Measurements from ENCODE around the gene FYCO1. TPM values are rescaled to one million over a fixed set of nuclear protein-coding genes. Genes with fewer than 3 reads are reported as not detected.

Gene FYCO1
- total RNA-seq, 2 experiments from 2014 or later: 14.1 to 14.5 TPM

DNA sequence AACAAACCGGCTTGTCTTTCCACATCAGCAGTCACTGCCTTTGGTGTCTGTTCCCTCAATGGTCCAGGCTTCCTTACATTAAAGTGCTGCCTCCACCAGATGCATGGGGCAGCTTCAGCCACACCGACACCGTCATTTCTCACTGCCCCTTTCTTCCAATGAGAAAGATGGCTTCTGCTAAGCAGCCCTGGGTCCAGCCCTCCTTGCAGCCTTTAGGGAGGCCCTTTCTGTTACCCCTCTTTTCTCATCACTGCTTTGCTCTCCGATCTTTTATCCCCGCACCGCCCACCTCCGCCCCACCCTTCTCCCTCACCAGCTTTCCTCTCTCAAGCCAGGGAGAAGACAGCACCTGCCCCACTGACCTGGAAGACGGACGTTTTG is 80.6 kb downstream of the FYCO1 start:
- POLR2A ChIA-PET: interaction anchor here (1.0 kb wide), 1 partner anchor 92 kb away, joined by 3 read pairs; no protein-coding TSS in a partner anchor
- peak overlapping the region; percentile 50 for H3K27ac Mint-ChIP-seq

DNA sequence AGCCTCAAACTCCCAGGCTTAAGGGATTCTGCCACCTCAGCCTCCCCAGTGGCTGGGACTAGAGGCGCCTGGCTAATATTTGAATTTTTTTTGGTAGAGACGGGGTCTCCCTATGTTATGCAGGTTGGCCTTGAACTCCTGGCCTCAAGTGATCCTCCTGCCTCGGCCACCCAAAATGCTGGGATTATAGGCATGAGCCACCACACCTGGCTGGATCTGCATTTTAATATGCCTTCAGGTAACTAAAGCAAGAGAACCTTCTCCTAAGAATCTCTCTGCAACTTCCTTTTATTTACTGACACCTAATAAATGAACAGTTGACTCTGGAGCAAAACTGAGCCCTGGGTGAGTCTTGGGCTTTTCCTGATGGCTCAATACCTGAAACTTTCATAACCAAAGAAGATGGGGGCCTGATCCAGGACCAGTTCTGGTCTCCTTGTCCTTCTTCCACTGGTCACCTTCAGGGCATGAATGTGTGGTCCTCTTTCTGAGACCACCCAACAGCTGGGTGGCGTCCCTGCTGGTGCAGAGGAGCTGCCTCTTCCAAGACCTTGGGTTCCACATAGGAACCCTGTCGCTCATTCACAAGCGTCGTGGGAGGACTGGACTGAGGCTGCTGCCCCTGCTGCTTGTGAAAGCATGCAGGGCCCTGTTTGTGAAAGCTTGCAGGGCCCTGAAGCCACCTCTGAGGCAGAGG is 81.1 kb downstream of the FYCO1 start:
- peaks cover 18% of the 10 kb centered on the region for H3K27me3 Mint-ChIP-seq
- DNase-seq (no peak), ATAC-seq (no peak)
- no peak overlapping the region for H3K4me3 Mint-ChIP-seq
- CTCF ChIA-PET: interaction anchor here (1.7 kb wide), 1 partner anchor 163 kb away, joined by 6 read pairs; no protein-coding TSS in a partner anchor
- peaks cover 12% of the 10 kb centered on the region for H3K36me3 Mint-ChIP-seq (ENCODE audit: low read depth)
- peaks cover 37% of the 10 kb centered on the region for H3K4me1 Mint-ChIP-seq (ENCODE audit: low read depth)
- TF ChIP-seq, protein P1, sequence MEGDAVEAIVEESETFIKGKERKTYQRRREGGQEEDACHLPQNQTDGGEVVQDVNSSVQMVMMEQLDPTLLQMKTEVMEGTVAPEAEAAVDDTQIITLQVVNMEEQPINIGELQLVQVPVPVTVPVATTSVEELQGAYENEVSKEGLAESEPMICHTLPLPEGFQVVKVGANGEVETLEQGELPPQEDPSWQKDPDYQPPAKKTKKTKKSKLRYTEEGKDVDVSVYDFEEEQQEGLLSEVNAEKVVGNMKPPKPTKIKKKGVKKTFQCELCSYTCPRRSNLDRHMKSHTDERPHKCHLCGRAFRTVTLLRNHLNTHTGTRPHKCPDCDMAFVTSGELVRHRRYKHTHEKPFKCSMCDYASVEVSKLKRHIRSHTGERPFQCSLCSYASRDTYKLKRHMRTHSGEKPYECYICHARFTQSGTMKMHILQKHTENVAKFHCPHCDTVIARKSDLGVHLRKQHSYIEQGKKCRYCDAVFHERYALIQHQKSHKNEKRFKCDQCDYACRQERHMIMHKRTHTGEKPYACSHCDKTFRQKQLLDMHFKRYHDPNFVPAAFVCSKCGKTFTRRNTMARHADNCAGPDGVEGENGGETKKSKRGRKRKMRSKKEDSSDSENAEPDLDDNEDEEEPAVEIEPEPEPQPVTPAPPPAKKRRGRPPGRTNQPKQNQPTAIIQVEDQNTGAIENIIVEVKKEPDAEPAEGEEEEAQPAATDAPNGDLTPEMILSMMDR (IDR thresholded peaks at IDR 0.05): no peak
- POLR2A ChIA-PET: no interaction called here
- H3K27ac Mint-ChIP-seq: no peak overlapping the region
- intact Hi-C loops (cut with micrococcal nuclease): loop anchor here (5.0 to 10.0 kb wide), 2 partner anchors 42 to 220 kb away; no protein-coding TSS in a partner anchor
- no peaks in the 10 kb centered on the region for H3K9me3 Mint-ChIP-seq

More for the DNA sequence above, 80.6 kb downstream of the FYCO1 start:
- peak overlapping the region; percentile 51 for H3K4me3 Mint-ChIP-seq
- CTCF ChIA-PET: interaction anchor here (1.0 to 1.7 kb wide), 2 partner anchors 17 to 162 kb away, joined by 3 to 6 read pairs; no protein-coding TSS in a partner anchor
- H3K36me3 Mint-ChIP-seq (ENCODE audit: low read depth): peaks cover 12% of the 10 kb centered on the region
- intact Hi-C loops (cut with micrococcal nuclease): loop anchor here (5.0 to 10.0 kb wide), 2 partner anchors 43 to 220 kb away; no protein-coding TSS in a partner anchor
- DNase-seq: peak; percentile 11
- H3K9me3 Mint-ChIP-seq: no peaks in the 10 kb centered on the region
- no peak for ATAC-seq
- H3K27me3 Mint-ChIP-seq: peaks cover 14% of the 10 kb centered on the region
- TF ChIP-seq, protein P1 (IDR thresholded peaks at IDR 0.05): no peak
- H3K4me1 Mint-ChIP-seq (ENCODE audit: low read depth): peaks cover 37% of the 10 kb centered on the region

DNA sequence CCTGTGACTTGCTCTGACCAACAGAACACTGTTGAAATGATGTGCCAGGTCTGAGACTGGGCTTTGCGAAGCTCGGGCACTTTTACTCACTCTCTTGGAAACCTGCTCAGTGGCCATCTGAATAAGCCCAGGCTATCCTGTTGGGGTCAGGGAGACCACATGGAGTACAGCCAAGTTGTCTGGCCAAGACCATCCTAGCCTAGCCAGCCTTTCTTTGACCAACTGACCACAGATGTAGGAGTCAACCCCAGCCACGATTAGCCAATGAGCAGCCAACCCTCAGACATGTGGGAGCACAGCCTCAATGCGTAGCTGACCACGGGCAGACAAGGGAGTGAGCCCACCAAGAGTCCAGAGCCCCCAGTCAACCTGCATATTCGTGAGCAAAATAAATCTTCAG is 83.2 kb downstream of the FYCO1 start:
- Mint-ChIP-seq H3K27me3 (peaks cover 22% of the 10 kb centered on the region), H3K27ac (no peak overlapping the region), H3K4me1 (ENCODE audit: low read depth) (peaks cover 43% of the 10 kb centered on the region), H3K9me3 (no peaks in the 10 kb centered on the region), H3K36me3 (ENCODE audit: low read depth) (peaks cover 2% of the 10 kb centered on the region), H3K4me3 (no peak overlapping the region)
- intact Hi-C loops (cut with micrococcal nuclease): loop anchor here (10.0 kb wide), 1 partner anchor 218 kb away; no protein-coding TSS in a partner anchor
- POLR2A ChIA-PET: no interaction called here
- no peak for DNase-seq
- CTCF ChIA-PET: no interaction called here
- TF ChIP-seq, protein P1 (IDR thresholded peaks at IDR 0.05): no peak
- no peak for ATAC-seq

DNA sequence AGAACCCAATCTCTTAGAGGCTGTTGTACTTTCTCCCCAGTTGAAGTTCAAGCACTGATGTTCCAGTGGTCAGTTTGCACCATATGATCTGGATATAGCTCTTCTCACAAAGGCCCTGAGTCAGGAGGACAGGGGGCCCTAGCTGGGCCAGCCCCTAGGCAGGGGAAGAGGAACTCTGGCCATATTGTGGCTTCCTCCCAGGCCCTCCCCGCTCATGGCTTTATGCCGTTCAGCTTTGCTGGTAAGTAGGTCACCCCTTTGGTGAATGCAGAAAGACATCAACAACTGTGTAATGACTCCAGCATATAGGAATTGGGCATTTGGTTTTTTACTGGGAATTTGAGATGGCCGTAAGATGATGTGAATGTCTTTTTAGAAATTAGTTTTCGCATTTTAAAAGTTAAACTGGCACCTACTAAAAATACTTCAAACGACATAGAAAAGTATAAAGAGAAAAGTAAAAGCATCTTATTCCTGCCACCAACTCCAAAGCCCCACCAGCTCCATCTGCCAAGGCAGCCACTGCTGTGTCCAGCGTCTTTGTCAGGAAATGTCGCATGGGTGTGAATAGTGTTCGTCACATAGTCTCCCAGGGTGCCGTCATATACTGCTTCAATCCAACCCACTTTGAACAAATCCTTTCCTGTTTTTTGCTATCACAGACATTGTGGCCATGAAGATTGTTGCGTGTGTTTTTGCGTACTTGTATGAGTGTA is 84.0 kb downstream of the FYCO1 start:
- DNase-seq: no peak
- Mint-ChIP-seq H3K27ac (no peak overlapping the region), H3K36me3 (ENCODE audit: low read depth) (no peaks in the 10 kb centered on the region), H3K4me3 (no peak overlapping the region), H3K4me1 (ENCODE audit: low read depth) (peaks cover 39% of the 10 kb centered on the region), H3K9me3 (no peaks in the 10 kb centered on the region), H3K27me3 (peaks cover 26% of the 10 kb centered on the region)
- intact Hi-C loops (cut with micrococcal nuclease): loop anchor here (10.0 kb wide), 1 partner anchor 217 kb away; no protein-coding TSS in a partner anchor
- no peak for ATAC-seq
- ChIA-PET POLR2A (interaction anchor here (1.1 kb wide), 1 partner anchor 70 kb away, joined by 3 read pairs; the partner anchor contains the start of gene LZTFL1), CTCF (interaction anchor here (1.6 to 1.7 kb wide), 2 partner anchors 9 to 167 kb away, joined by 3 to 6 read pairs; no protein-coding TSS in a partner anchor)
- TF ChIP-seq, protein P1 (IDR thresholded peaks at IDR 0.05): no peak

Measured in activated CD8-positive, alpha-beta T cell treated with anti-CD3 and anti-CD28 coated beads for 36 hours (primary cell).